ENCODE results near the gene RPGRIP1L.
"Not testable (repeated sequence)": the region's sequence is repeated elsewhere in the genome, so short reads cannot be mapped to it uniquely, and the experiment has no call there.

Gene RPGRIP1L

GRCh38 chr16:53704445-53704813, 770 bp upstream of the RPGRIP1L start:
- H3K4me3 ChIP-seq: peak overlapping the region; percentile 69 to 81 (median 75)
- H3K36me3 ChIP-seq: peaks cover 0 to 38% (median 17%) of the 10 kb centered on the region in 11 experiments; a peak in 15 of 22 replicates
- H4K20me1 ChIP-seq: peaks cover 0 to 4% (median 0%) of the 10 kb centered on the region in 11 experiments; a peak in 3 of 22 replicates
- H3K27ac ChIP-seq: peak overlapping the region; percentile 4 to 74 (median 70); a peak in 21 of 22 replicates
- H3K9me3 ChIP-seq (replicated peaks in 1 of 11): peaks cover 0 to 16% (median 8%) of the 10 kb centered on the region in 11 experiments; a peak in 10 of 22 replicates
- H3K4me2 ChIP-seq: peak overlapping the region; percentile 74 to 93 (median 89)
- no peak for TF ChIP-seq Cebpa-rat (IDR thresholded peaks at IDR 0.05)
- peak overlapping the region; percentile 77 to 84 (median 81) for H3K9ac ChIP-seq
- no peaks in the 10 kb centered on the region for H3K27me3 ChIP-seq
- peaks cover 29 to 44% (median 35%) of the 10 kb centered on the region in 10 experiments for H3K4me1 ChIP-seq

- H3K27ac ChIP-seq: not testable (repeated sequence)
- H3K9me3 ChIP-seq (replicated peaks in 1 of 11): peaks cover 0 to 22% (median 19%) of the 10 kb centered on the region in 11 experiments; a peak in 19 of 22 replicates
Measured at GRCh38 chr16:53698271-53698670, 5.4 kb downstream of the RPGRIP1L start.

GRCh38 chr16:53695070-53695469, 8.6 kb downstream of the RPGRIP1L start:
- no peak for TF ChIP-seq Cebpa-rat (IDR thresholded peaks at IDR 0.05)
- no peak overlapping the region for H3K9ac ChIP-seq
- H3K4me1 ChIP-seq: no peaks in the 10 kb centered on the region
- no peak overlapping the region for H3K4me2 ChIP-seq
- peaks cover 0 to 71% (median 53%) of the 10 kb centered on the region in 11 experiments; a peak in 18 of 22 replicates for H3K36me3 ChIP-seq
- no peaks in the 10 kb centered on the region for H4K20me1 ChIP-seq
- H3K4me3 ChIP-seq: no peak overlapping the region
- no peaks in the 10 kb centered on the region for H3K27me3 ChIP-seq
- no peak overlapping the region for H3K27ac ChIP-seq
- peaks cover 0 to 22% (median 19%) of the 10 kb centered on the region in 11 experiments; a peak in 19 of 22 replicates for H3K9me3 ChIP-seq (replicated peaks in 1 of 11)

More at GRCh38 chr16:53698271-53698670, 5.4 kb downstream of the RPGRIP1L start:
- peaks cover 0 to 48% (median 35%) of the 10 kb centered on the region in 11 experiments; a peak in 17 of 22 replicates for H3K36me3 ChIP-seq
- H3K4me1 ChIP-seq, H3K4me2 ChIP-seq, H3K4me3 ChIP-seq, H4K20me1 ChIP-seq, H3K9ac ChIP-seq, H3K27me3 ChIP-seq: not testable (repeated sequence)

- H3K4me1 ChIP-seq: no peaks in the 10 kb centered on the region
- no peak overlapping the region for H3K4me2 ChIP-seq
- peaks cover 0 to 64% (median 44%) of the 10 kb centered on the region in 11 experiments; a peak in 17 of 22 replicates for H3K36me3 ChIP-seq
- no peaks in the 10 kb centered on the region for H3K27me3 ChIP-seq
- no peak overlapping the region for H3K27ac ChIP-seq
- no peaks in the 10 kb centered on the region for H4K20me1 ChIP-seq
- H3K9ac ChIP-seq: no peak overlapping the region
- no peak overlapping the region for H3K4me3 ChIP-seq
- no peak for TF ChIP-seq Cebpa-rat (IDR thresholded peaks at IDR 0.05)
- H3K9me3 ChIP-seq (replicated peaks in 1 of 11): peaks cover 0 to 18% (median 16%) of the 10 kb centered on the region in 11 experiments; a peak in 19 of 22 replicates
Measured at GRCh38 chr16:53693320-53693719, 10.3 kb downstream of the RPGRIP1L start.

- H3K4me2 ChIP-seq: no peak overlapping the region
- no peaks in the 10 kb centered on the region for H3K27me3 ChIP-seq
- H3K4me3 ChIP-seq: no peak overlapping the region
- TF ChIP-seq Cebpa-rat (IDR thresholded peaks at IDR 0.05): no peak
- H3K4me1 ChIP-seq: no peaks in the 10 kb centered on the region
- H3K27ac ChIP-seq: no peak overlapping the region
- H3K9me3 ChIP-seq (replicated peaks in 1 of 11): peaks cover 0 to 6% (median 5%) of the 10 kb centered on the region in 11 experiments; a peak in 18 of 22 replicates
- no peaks in the 10 kb centered on the region for H4K20me1 ChIP-seq
- peaks cover 2 to 70% (median 42%) of the 10 kb centered on the region in 11 experiments; a peak in 17 of 22 replicates for H3K36me3 ChIP-seq
- H3K9ac ChIP-seq: no peak overlapping the region
Measured at GRCh38 chr16:53692146-53692545, 11.5 kb downstream of the RPGRIP1L start.

- Histone ChIP-seq H3K9me3 (replicated peaks in 1 of 11) (no peaks in the 10 kb centered on the region), H3K4me1 (no peaks in the 10 kb centered on the region), H3K4me2 (no peak overlapping the region), H3K36me3 (peaks cover 8 to 73% (median 41%) of the 10 kb centered on the region in 11 experiments; a peak in 21 of 22 replicates), H3K4me3 (no peak overlapping the region), H4K20me1 (no peaks in the 10 kb centered on the region), H3K27ac (no peak overlapping the region), H3K9ac (no peak overlapping the region), H3K27me3 (no peaks in the 10 kb centered on the region)
- no peak for TF ChIP-seq Cebpa-rat (IDR thresholded peaks at IDR 0.05)
Measured at GRCh38 chr16:53690771-53691170, 12.9 kb downstream of the RPGRIP1L start.

- H3K9ac ChIP-seq: no peak overlapping the region
- peaks cover 20 to 75% (median 49%) of the 10 kb centered on the region in 11 experiments for H3K36me3 ChIP-seq
- H3K4me2 ChIP-seq: no peak overlapping the region
- no peak overlapping the region for H3K27ac ChIP-seq
- H3K4me3 ChIP-seq: no peak overlapping the region
- H3K9me3 ChIP-seq (replicated peaks in 1 of 11): peaks cover 6 to 10% (median 8%) of the 10 kb centered on the region in 11 experiments; a peak in 14 of 22 replicates
- H4K20me1 ChIP-seq: no peaks in the 10 kb centered on the region
- H3K27me3 ChIP-seq: no peaks in the 10 kb centered on the region
- no peaks in the 10 kb centered on the region for H3K4me1 ChIP-seq
- no peak for TF ChIP-seq Cebpa-rat (IDR thresholded peaks at IDR 0.05)
Measured at GRCh38 chr16:53689636-53690035, 14.0 kb downstream of the RPGRIP1L start.

- no peak overlapping the region for H3K4me3 ChIP-seq
- H4K20me1 ChIP-seq: no peaks in the 10 kb centered on the region
- no peaks in the 10 kb centered on the region for H3K4me1 ChIP-seq
- no peak overlapping the region for H3K4me2 ChIP-seq
- no peaks in the 10 kb centered on the region for H3K27me3 ChIP-seq
- H3K36me3 ChIP-seq: peaks cover 23 to 69% (median 39%) of the 10 kb centered on the region in 11 experiments
- H3K9me3 ChIP-seq (replicated peaks in 1 of 11): peaks cover 6 to 10% (median 8%) of the 10 kb centered on the region in 11 experiments; a peak in 14 of 22 replicates
- no peak overlapping the region for H3K27ac ChIP-seq
- H3K9ac ChIP-seq: no peak overlapping the region
- TF ChIP-seq Cebpa-rat (IDR thresholded peaks at IDR 0.05): no peak
Measured at GRCh38 chr16:53686710-53687109, 16.9 kb downstream of the RPGRIP1L start.

- H3K27ac ChIP-seq, H4K20me1 ChIP-seq, H3K4me1 ChIP-seq, H3K9ac ChIP-seq, H3K27me3 ChIP-seq, H3K4me3 ChIP-seq, H3K4me2 ChIP-seq: not testable (repeated sequence)
- peaks cover 6 to 10% (median 8%) of the 10 kb centered on the region in 11 experiments; a peak in 14 of 22 replicates for H3K9me3 ChIP-seq (replicated peaks in 1 of 11)
- H3K36me3 ChIP-seq: peaks cover 20 to 67% (median 33%) of the 10 kb centered on the region in 11 experiments
Measured at GRCh38 chr16:53685334-53685733, 18.3 kb downstream of the RPGRIP1L start.

- peaks cover 15 to 65% (median 23%) of the 10 kb centered on the region in 11 experiments for H3K36me3 ChIP-seq
- H4K20me1 ChIP-seq: no peaks in the 10 kb centered on the region
- peaks cover 0 to 3% (median 0%) of the 10 kb centered on the region in 10 experiments; a peak in 1 of 20 replicates for H3K4me1 ChIP-seq
- H3K4me3 ChIP-seq: no peak overlapping the region
- no peaks in the 10 kb centered on the region for H3K27me3 ChIP-seq
- no peak overlapping the region for H3K4me2 ChIP-seq
- peaks cover 6 to 10% (median 8%) of the 10 kb centered on the region in 11 experiments; a peak in 14 of 22 replicates for H3K9me3 ChIP-seq (replicated peaks in 1 of 11)
- no peak overlapping the region for H3K9ac ChIP-seq
- no peak overlapping the region for H3K27ac ChIP-seq
- TF ChIP-seq Cebpa-rat (IDR thresholded peaks at IDR 0.05): no peak
Measured at GRCh38 chr16:53681354-53681753, 22.3 kb downstream of the RPGRIP1L start.

Measured in BLaER1 treated with 17β-estradiol and CSF1 and Interleukin-3, amounts not matched to agents 10 nM and 100 nM (cell line).